Activated T-helper 17 cell treated with anti-CD3 and anti-CD28 coated beads, Interleukin-2, amount 50 U/mL, for 72 hours (primary cell): ENCODE data around the gene IZUMO1. TPM values are rescaled to one million over a fixed set of nuclear protein-coding genes. Genes with fewer than 3 reads are reported as not detected.
"Not testable (repeated sequence)": the region's sequence is repeated elsewhere in the genome, so short reads cannot be mapped to it uniquely, and the experiment has no call there.

ENCODE experiments used
- ATAC-seq: fragments of 150-1000 bp; cut with Tn5 transposase; replicated peaks from 2 replicates; pipeline ENCODE4 v1.10.0; 2021; ENCODE audit warnings: mild to moderate bottlenecking, moderate library complexity
- H3K27ac Mint-ChIP-seq: one replicate; pipeline ENCODE4 v1.8.0; 2022; ENCODE audit warnings: mixed read lengths
- H3K27me3 Mint-ChIP-seq: one replicate; pipeline ENCODE4 v1.8.0; 2022; ENCODE audit warnings: mixed read lengths
- H3K36me3 Mint-ChIP-seq: one replicate; pipeline ENCODE4 v1.8.0; 2022; ENCODE audit warnings: low read depth, mild to moderate bottlenecking, mixed read lengths
- H3K4me1 Mint-ChIP-seq: one replicate; pipeline ENCODE4 v1.8.0; 2022; ENCODE audit warnings: mixed read lengths
- H3K4me3 Mint-ChIP-seq: one replicate; pipeline ENCODE4 v1.8.0; 2022; ENCODE audit warnings: mild to moderate bottlenecking, mixed read lengths
- H3K9me3 Mint-ChIP-seq: one replicate; pipeline ENCODE4 v1.8.0; 2022; ENCODE audit warnings: mixed read lengths
- total RNA-seq, 2 donors: library from RNA; stranded (reverse); gene quantifications; one replicate each; pipeline ENCODE4 v1.2.3, GENCODE V29; 2022

The IZUMO1 gene
- total RNA-seq, 2 donors from 2014 or later: not detected

- Mint-ChIP-seq H3K4me1 (no peaks in the 10 kb centered on the region), H3K36me3 (no peaks in the 10 kb centered on the region), H3K27me3 (peaks cover 14% of the 10 kb centered on the region), H3K27ac (no peak overlapping the region), H3K9me3 (no peaks in the 10 kb centered on the region), H3K4me3 (no peak overlapping the region)
- ATAC-seq: no peak
Observed at GRCh38 chr19:48770266-48770665, 23.6 kb upstream of the IZUMO1 start.

- Mint-ChIP-seq H3K9me3 (no peaks in the 10 kb centered on the region), H3K4me3 (no peak overlapping the region), H3K27ac (no peak overlapping the region), H3K27me3 (peaks cover 14% of the 10 kb centered on the region), H3K36me3 (no peaks in the 10 kb centered on the region), H3K4me1 (no peaks in the 10 kb centered on the region)
- ATAC-seq: no peak
Observed at GRCh38 chr19:48768994-48769713, 22.4 kb upstream of the IZUMO1 start.

GRCh38 chr19:48768171-48768753 lies 21.6 kb upstream of the IZUMO1 start:
- not testable (repeated sequence) for ATAC-seq, H3K27ac Mint-ChIP-seq, H3K36me3 Mint-ChIP-seq, H3K4me3 Mint-ChIP-seq, H3K4me1 Mint-ChIP-seq, H3K9me3 Mint-ChIP-seq
- peaks cover 14% of the 10 kb centered on the region for H3K27me3 Mint-ChIP-seq

GRCh38 chr19:48765816-48766215 lies 19.1 kb upstream of the IZUMO1 start:
- not testable (repeated sequence) for H3K4me3 Mint-ChIP-seq, H3K9me3 Mint-ChIP-seq, ATAC-seq, H3K36me3 Mint-ChIP-seq, H3K27ac Mint-ChIP-seq, H3K4me1 Mint-ChIP-seq
- peaks cover 23% of the 10 kb centered on the region for H3K27me3 Mint-ChIP-seq

- Mint-ChIP-seq H3K27me3 (peaks cover 13% of the 10 kb centered on the region), H3K4me3 (no peak overlapping the region), H3K36me3 (no peaks in the 10 kb centered on the region), H3K27ac (peak overlapping the region; percentile 62), H3K9me3 (no peaks in the 10 kb centered on the region), H3K4me1 (peaks cover 6% of the 10 kb centered on the region)
- ATAC-seq: peak; percentile 53
Observed at GRCh38 chr19:48760504-48761205, 13.9 kb upstream of the IZUMO1 start.

GRCh38 chr19:48757741-48758144 lies 11.0 kb upstream of the IZUMO1 start:
- no peaks in the 10 kb centered on the region for H3K36me3 Mint-ChIP-seq
- H3K4me3 Mint-ChIP-seq: no peak overlapping the region
- H3K27ac Mint-ChIP-seq: no peak overlapping the region
- H3K4me1 Mint-ChIP-seq: peaks cover 13% of the 10 kb centered on the region
- no peaks in the 10 kb centered on the region for H3K9me3 Mint-ChIP-seq
- peaks cover 20% of the 10 kb centered on the region for H3K27me3 Mint-ChIP-seq
- ATAC-seq: no peak

GRCh38 chr19:48757089-48757675 lies 10.5 kb upstream of the IZUMO1 start:
- H3K27me3 Mint-ChIP-seq: peaks cover 18% of the 10 kb centered on the region
- H3K9me3 Mint-ChIP-seq: no peaks in the 10 kb centered on the region
- H3K4me1 Mint-ChIP-seq: peaks cover 13% of the 10 kb centered on the region
- H3K27ac Mint-ChIP-seq: no peak overlapping the region
- H3K36me3 Mint-ChIP-seq: no peaks in the 10 kb centered on the region
- H3K4me3 Mint-ChIP-seq: no peak overlapping the region
- no peak for ATAC-seq

- no peak overlapping the region for H3K4me3 Mint-ChIP-seq
- H3K4me1 Mint-ChIP-seq: peaks cover 13% of the 10 kb centered on the region
- H3K36me3 Mint-ChIP-seq: no peaks in the 10 kb centered on the region
- no peak for ATAC-seq
- no peaks in the 10 kb centered on the region for H3K9me3 Mint-ChIP-seq
- H3K27me3 Mint-ChIP-seq: peaks cover 18% of the 10 kb centered on the region
- H3K27ac Mint-ChIP-seq: no peak overlapping the region
Observed at GRCh38 chr19:48756686-48757085, 10.0 kb upstream of the IZUMO1 start.

GRCh38 chr19:48756212-48756611 lies 9.5 kb upstream of the IZUMO1 start:
- H3K36me3 Mint-ChIP-seq: no peaks in the 10 kb centered on the region
- peaks cover 13% of the 10 kb centered on the region for H3K4me1 Mint-ChIP-seq
- H3K27me3 Mint-ChIP-seq: peaks cover 15% of the 10 kb centered on the region
- no peaks in the 10 kb centered on the region for H3K9me3 Mint-ChIP-seq
- ATAC-seq: no peak
- H3K27ac Mint-ChIP-seq: no peak overlapping the region
- H3K4me3 Mint-ChIP-seq: no peak overlapping the region

GRCh38 chr19:48755787-48756186 lies 9.1 kb upstream of the IZUMO1 start:
- H3K4me1 Mint-ChIP-seq: peaks cover 12% of the 10 kb centered on the region

GRCh38 chr19:48755084-48755641 lies 8.5 kb upstream of the IZUMO1 start, which contains the start of gene FGF21:
FGF21 (plus strand) TSS chr19:48755524; CDS start chr19:48756237, 713 bp downstream.
- no peaks in the 10 kb centered on the region for H3K9me3 Mint-ChIP-seq
- H3K27me3 Mint-ChIP-seq: peaks cover 10% of the 10 kb centered on the region
- H3K36me3 Mint-ChIP-seq: no peaks in the 10 kb centered on the region
- H3K4me3 Mint-ChIP-seq: peak within 1 kb of the TSS; percentile 78
- H3K4me1 Mint-ChIP-seq: peaks cover 8% of the 10 kb centered on the region
- H3K27ac Mint-ChIP-seq: no peak within 1 kb of the TSS
- no peak for ATAC-seq

More at GRCh38 chr19:48755787-48756186, 9.1 kb upstream of the IZUMO1 start:
- no peak for ATAC-seq
- Mint-ChIP-seq H3K9me3 (no peaks in the 10 kb centered on the region), H3K36me3 (no peaks in the 10 kb centered on the region), H3K27me3 (peaks cover 10% of the 10 kb centered on the region), H3K4me3 (no peak overlapping the region), H3K27ac (no peak overlapping the region)

GRCh38 chr19:48752496-48753365 lies 6.0 kb upstream of the IZUMO1 start, which contains the start of gene FUT1:
FUT1 (minus strand) TSS chr19:48752641; CDS start chr19:48751281, 1,360 bp downstream.
- peaks cover 10% of the 10 kb centered on the region for H3K27me3 Mint-ChIP-seq
- peaks cover 8% of the 10 kb centered on the region for H3K4me1 Mint-ChIP-seq
- H3K9me3 Mint-ChIP-seq: no peaks in the 10 kb centered on the region
- H3K27ac Mint-ChIP-seq: no peak within 1 kb of the TSS
- H3K4me3 Mint-ChIP-seq: peak within 1 kb of the TSS; percentile 78
- ATAC-seq: peak; percentile 79
- no peaks in the 10 kb centered on the region for H3K36me3 Mint-ChIP-seq

GRCh38 chr19:48751845-48752495 lies 5.3 kb upstream of the IZUMO1 start:
- Mint-ChIP-seq H3K4me1 (peaks cover 8% of the 10 kb centered on the region), H3K36me3 (no peaks in the 10 kb centered on the region), H3K9me3 (no peaks in the 10 kb centered on the region), H3K27me3 (peaks cover 10% of the 10 kb centered on the region), H3K27ac (no peak overlapping the region), H3K4me3 (peak overlapping the region; percentile 62)
- peak; percentile 7 for ATAC-seq
